Activated CD4-positive, alpha-beta T cell treated with anti-CD3 and anti-CD28 coated beads, Interleukin-2, amount 10 ng/mL, durations not matched to agents 7 days and 5 days (primary cell): ENCODE data around the gene RNF207. TPM values are rescaled to one million over a fixed set of nuclear protein-coding genes. Genes with fewer than 3 reads are reported as not detected.

ENCODE experiments used
- CTCF ChIA-PET: fragments of 350-600 bp; sonication (Branson Sonifier 250); formaldehyde crosslinking; loops from one replicate; lab custom pipeline; 2021; ENCODE audit warnings: antibody characterized with exemption; lab: Charles Lee
- POLR2A ChIA-PET: fragments of 350-600 bp; sonication (Branson Sonifier 250); formaldehyde crosslinking; loops from one replicate; lab custom pipeline; 2021; ENCODE audit warnings: antibody characterized with exemption; lab: Charles Lee
- DNase-seq: peaks from one replicate; pipeline ENCODE4 v3.0.0-alpha.2; 2020
- H3K27ac Mint-ChIP-seq: one replicate; pipeline ENCODE4 v1.8.0; 2021; ENCODE audit warnings: mild to moderate bottlenecking, moderate library complexity, mixed read lengths
- H3K27me3 Mint-ChIP-seq: one replicate; pipeline ENCODE4 v1.8.0; 2021; ENCODE audit warnings: mixed read lengths
- H3K36me3 Mint-ChIP-seq: one replicate; pipeline ENCODE4 v1.8.0; 2021; ENCODE audit warnings: low read depth, mixed read lengths
- H3K4me1 Mint-ChIP-seq: one replicate; pipeline ENCODE4 v1.8.0; 2021; ENCODE audit warnings: mixed read lengths
- H3K4me3 Mint-ChIP-seq: one replicate; pipeline ENCODE4 v1.8.0; 2021; ENCODE audit warnings: mild to moderate bottlenecking, moderate library complexity, mixed read lengths
- H3K9me3 Mint-ChIP-seq: one replicate; pipeline ENCODE4 v1.8.0; 2021; ENCODE audit warnings: mixed read lengths
- total RNA-seq, 2 experiments: library from RNA; stranded (reverse); gene quantifications; one replicate each; pipeline ENCODE4 v1.2.3, GENCODE V29; 2021

The RNF207 gene
- total RNA-seq, 2 experiments from 2014 or later = 4.0 to 7.4 TPM

- no peak overlapping the region for H3K4me3 Mint-ChIP-seq
- H3K4me1 Mint-ChIP-seq = peaks cover 5% of the 10 kb centered on the region
- no peak for DNase-seq
- no peaks in the 10 kb centered on the region for H3K36me3 Mint-ChIP-seq
- no peaks in the 10 kb centered on the region for H3K9me3 Mint-ChIP-seq
- H3K27me3 Mint-ChIP-seq = peaks cover 39% of the 10 kb centered on the region
- CTCF ChIA-PET = interaction anchor here (1.4 kb wide), 1 partner anchor 152 kb away, joined by 5 read pairs; no protein-coding TSS in a partner anchor
- POLR2A ChIA-PET = no interaction called here
- H3K27ac Mint-ChIP-seq = no peak overlapping the region
Measured at GRCh38 chr1:6251681-6252373, 45.9 kb downstream of the RNF207 start.

- H3K27me3 Mint-ChIP-seq = peaks cover 33% of the 10 kb centered on the region
Measured at GRCh38 chr1:6252374-6252710, 46.4 kb downstream of the RNF207 start.

DNA sequence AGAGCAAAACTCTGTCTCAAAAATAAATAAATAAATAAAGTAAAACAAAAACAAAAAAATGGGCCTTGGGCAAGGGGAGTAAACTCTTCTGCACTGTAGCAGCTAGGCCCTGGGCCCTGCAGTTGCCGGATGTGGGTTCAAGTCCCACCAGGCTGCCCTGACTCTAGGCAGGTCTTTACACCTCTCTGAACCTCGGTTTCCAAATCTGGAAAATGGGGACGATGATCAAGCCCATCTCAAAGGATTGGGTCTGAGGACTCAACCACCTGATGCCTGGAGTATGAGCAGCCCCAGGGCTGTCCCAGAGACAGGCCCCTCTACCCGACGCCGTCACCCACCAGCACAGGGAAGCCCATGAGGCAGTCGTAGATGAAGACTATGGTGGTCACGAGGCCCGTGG, 47.5 kb downstream of the RNF207 start:
- H3K36me3 Mint-ChIP-seq = no peaks in the 10 kb centered on the region
- peaks cover 28% of the 10 kb centered on the region for H3K27me3 Mint-ChIP-seq
- ChIA-PET POLR2A (no interaction called here), CTCF (interaction anchor here (1.4 kb wide), 1 partner anchor 151 kb away, joined by 5 read pairs; no protein-coding TSS in a partner anchor)
- no peak overlapping the region for H3K27ac Mint-ChIP-seq
- H3K9me3 Mint-ChIP-seq = no peaks in the 10 kb centered on the region
- DNase-seq = no peak
- peaks cover 2% of the 10 kb centered on the region for H3K4me1 Mint-ChIP-seq
- no peak overlapping the region for H3K4me3 Mint-ChIP-seq

More at GRCh38 chr1:6252374-6252710, 46.4 kb downstream of the RNF207 start:
- no peak for DNase-seq
- ChIA-PET POLR2A (no interaction called here), CTCF (interaction anchor here (1.4 kb wide), 1 partner anchor 152 kb away, joined by 5 read pairs; no protein-coding TSS in a partner anchor)
- no peaks in the 10 kb centered on the region for H3K36me3 Mint-ChIP-seq
- peaks cover 2% of the 10 kb centered on the region for H3K4me1 Mint-ChIP-seq
- no peaks in the 10 kb centered on the region for H3K9me3 Mint-ChIP-seq
- no peak overlapping the region for H3K27ac Mint-ChIP-seq
- H3K4me3 Mint-ChIP-seq = no peak overlapping the region

DNA sequence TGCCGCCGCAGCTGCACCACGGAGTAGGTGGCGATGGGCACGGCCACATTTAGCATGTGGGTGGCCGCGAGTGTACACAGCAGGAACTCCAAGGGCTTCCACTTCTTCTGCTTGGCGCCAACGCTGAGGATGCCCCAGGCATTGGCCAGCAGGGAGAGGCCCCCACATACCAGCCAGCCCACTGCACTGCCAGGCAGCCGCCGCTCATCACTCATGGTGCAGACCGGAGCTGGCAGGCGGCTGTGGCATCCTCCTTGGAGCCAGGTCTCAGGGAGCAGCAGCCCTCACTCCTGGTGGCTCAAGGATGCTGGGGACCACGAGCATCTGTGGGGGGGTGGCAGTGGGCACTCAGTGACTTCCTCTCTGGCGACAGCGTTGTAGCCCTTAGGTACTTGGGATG, 48.8 kb downstream of the RNF207 start:
- H3K4me1 Mint-ChIP-seq = peaks cover 10% of the 10 kb centered on the region
- H3K9me3 Mint-ChIP-seq = no peaks in the 10 kb centered on the region
- DNase-seq = no peak
- H3K36me3 Mint-ChIP-seq = no peaks in the 10 kb centered on the region
- H3K4me3 Mint-ChIP-seq = no peak overlapping the region
- POLR2A ChIA-PET = no interaction called here
- H3K27me3 Mint-ChIP-seq = peaks cover 30% of the 10 kb centered on the region
- CTCF ChIA-PET = no interaction called here
- H3K27ac Mint-ChIP-seq = no peak overlapping the region

GRCh38 chr1:6256645-6257044, 50.7 kb downstream of the RNF207 start:
- no peak overlapping the region for H3K27ac Mint-ChIP-seq
- H3K4me3 Mint-ChIP-seq = no peak overlapping the region
- peaks cover 18% of the 10 kb centered on the region for H3K27me3 Mint-ChIP-seq
- POLR2A ChIA-PET = no interaction called here
- no peaks in the 10 kb centered on the region for H3K36me3 Mint-ChIP-seq
- DNase-seq = no peak
- H3K4me1 Mint-ChIP-seq = peaks cover 9% of the 10 kb centered on the region
- CTCF ChIA-PET = no interaction called here
- H3K9me3 Mint-ChIP-seq = no peaks in the 10 kb centered on the region

GRCh38 chr1:6257541-6258069, 51.7 kb downstream of the RNF207 start:
- H3K9me3 Mint-ChIP-seq = no peaks in the 10 kb centered on the region
- H3K36me3 Mint-ChIP-seq = no peaks in the 10 kb centered on the region
- H3K4me3 Mint-ChIP-seq = no peak overlapping the region
- no peak for DNase-seq
- ChIA-PET CTCF (interaction anchor here (0.8 to 1.0 kb wide), 2 partner anchors 9 to 78 kb away, joined by 3 to 4 read pairs; no protein-coding TSS in a partner anchor), POLR2A (no interaction called here)
- H3K27me3 Mint-ChIP-seq = peaks cover 18% of the 10 kb centered on the region
- no peak overlapping the region for H3K27ac Mint-ChIP-seq
- peaks cover 13% of the 10 kb centered on the region for H3K4me1 Mint-ChIP-seq

DNA sequence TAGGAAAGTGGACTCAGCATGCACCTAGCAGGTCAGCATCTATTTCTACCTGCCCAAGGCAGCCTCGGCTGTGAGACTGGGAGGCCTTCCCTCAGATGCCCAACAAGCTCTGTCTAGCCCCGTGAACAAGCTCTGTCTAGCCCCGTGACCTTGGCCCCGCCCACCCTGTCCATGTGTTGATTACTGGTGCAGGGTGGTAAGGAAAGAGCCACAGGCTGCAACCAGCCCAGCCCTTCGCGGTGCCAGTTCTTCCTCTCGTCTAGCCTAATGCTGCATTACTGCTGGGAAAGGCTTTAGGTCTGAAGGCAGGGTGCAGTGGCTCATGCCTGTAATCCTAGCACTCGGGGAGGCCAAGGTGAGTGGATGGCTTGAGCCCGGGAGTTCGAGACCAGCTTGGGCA, 52.8 kb downstream of the RNF207 start:
- Mint-ChIP-seq H3K9me3 (no peaks in the 10 kb centered on the region), H3K36me3 (no peaks in the 10 kb centered on the region), H3K27ac (no peak overlapping the region), H3K4me3 (no peak overlapping the region), H3K27me3 (peaks cover 18% of the 10 kb centered on the region), H3K4me1 (peaks cover 13% of the 10 kb centered on the region)
- POLR2A ChIA-PET = no interaction called here
- CTCF ChIA-PET = interaction anchor here (1.0 to 2.0 kb wide), 4 partner anchors 12 to 179 kb away, joined by 3 to 10 read pairs (median 4); no protein-coding TSS in a partner anchor
- no peak for DNase-seq

GRCh38 chr1:6259491-6260362, 53.8 kb downstream of the RNF207 start:
- Mint-ChIP-seq H3K9me3 (no peaks in the 10 kb centered on the region), H3K36me3 (no peaks in the 10 kb centered on the region), H3K4me3 (peak overlapping the region; percentile 45), H3K4me1 (peaks cover 13% of the 10 kb centered on the region), H3K27me3 (peaks cover 18% of the 10 kb centered on the region), H3K27ac (no peak overlapping the region)
- DNase-seq = peak; percentile 85
- POLR2A ChIA-PET = no interaction called here
- CTCF ChIA-PET = interaction anchor here (0.6 to 2.0 kb wide), 4 partner anchors 13 to 178 kb away, joined by 3 to 10 read pairs (median 4); no protein-coding TSS in a partner anchor

DNA sequence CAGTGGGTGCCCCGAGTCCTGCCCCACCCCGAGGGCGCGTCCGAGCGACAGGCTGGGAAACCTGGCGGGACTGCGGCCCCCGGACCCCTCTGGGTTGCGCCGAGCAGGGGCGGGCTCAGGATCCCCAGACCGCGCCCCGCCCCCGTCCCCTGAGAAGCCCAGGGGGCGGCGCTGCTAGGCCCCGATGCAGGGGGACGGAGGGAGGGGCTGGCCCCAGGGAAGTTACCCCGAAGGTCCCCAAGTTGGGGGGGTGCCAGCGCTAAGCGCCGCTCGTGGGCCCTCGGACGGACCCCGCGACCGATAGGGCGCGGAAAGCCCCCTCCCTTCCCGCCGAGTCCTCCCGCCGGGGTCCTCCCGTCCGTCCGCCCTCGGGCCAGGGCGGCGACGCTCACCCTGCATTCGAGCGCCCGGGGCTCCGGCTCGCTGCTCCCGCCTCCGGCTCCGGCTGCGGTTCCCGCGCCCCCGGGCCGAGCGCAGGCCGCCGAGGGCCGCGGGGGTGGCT, 54.6 kb downstream of the RNF207 start:
- Mint-ChIP-seq H3K4me1 (peaks cover 13% of the 10 kb centered on the region), H3K36me3 (no peaks in the 10 kb centered on the region), H3K27me3 (peaks cover 18% of the 10 kb centered on the region), H3K9me3 (no peaks in the 10 kb centered on the region), H3K4me3 (no peak overlapping the region), H3K27ac (no peak overlapping the region)
- POLR2A ChIA-PET = no interaction called here
- DNase-seq = peak; percentile 21
- CTCF ChIA-PET = interaction anchor here (0.9 to 2.0 kb wide), 2 partner anchors 13 to 14 kb away, joined by 3 to 10 read pairs; no protein-coding TSS in a partner anchor

GRCh38 chr1:6260961-6261614, 55.2 kb downstream of the RNF207 start, which contains the start of gene GPR153:
TSS of gene GPR153 (minus strand) at chr1:6261098. CDS start at chr1:6254905, 6,193 bp downstream.
- CTCF ChIA-PET = interaction anchor here (0.9 kb wide), 1 partner anchor 14 kb away, joined by 3 read pairs; no protein-coding TSS in a partner anchor
- Mint-ChIP-seq H3K27ac (no peak within 1 kb of the TSS), H3K9me3 (no peaks in the 10 kb centered on the region), H3K27me3 (peaks cover 18% of the 10 kb centered on the region), H3K36me3 (no peaks in the 10 kb centered on the region), H3K4me1 (peaks cover 13% of the 10 kb centered on the region), H3K4me3 (peak within 1 kb of the TSS; percentile 67)
- peak; percentile 41 for DNase-seq
- POLR2A ChIA-PET = no interaction called here

- peak overlapping the region; percentile 67 for H3K4me3 Mint-ChIP-seq
- H3K27me3 Mint-ChIP-seq = peaks cover 18% of the 10 kb centered on the region
- no peaks in the 10 kb centered on the region for H3K36me3 Mint-ChIP-seq
- ChIA-PET POLR2A (no interaction called here), CTCF (interaction anchor here (0.9 kb wide), 1 partner anchor 14 kb away, joined by 3 read pairs; no protein-coding TSS in a partner anchor)
- peaks cover 13% of the 10 kb centered on the region for H3K4me1 Mint-ChIP-seq
- no peaks in the 10 kb centered on the region for H3K9me3 Mint-ChIP-seq
- DNase-seq = no peak
- no peak overlapping the region for H3K27ac Mint-ChIP-seq
Measured at GRCh38 chr1:6261615-6261995, 55.7 kb downstream of the RNF207 start.
